K562 (cell line): ENCODE results near the gene PLPP1. TPM values are rescaled to one million over a fixed set of nuclear protein-coding genes. Genes with fewer than 3 reads are reported as not detected.

Source experiments
- microRNA-seq: library from miRNA; unstranded; fragments of <30 nt; microRNA quantifications from one replicate; pipeline ENCODE4, GENCODE V29; 2018; ENCODE audit warnings: borderline microRNAs expressed
- polyA plus RNA-seq, 8 experiments: library from polyadenylated mRNA; depleted of rRNA in 4 of 8; stranded (reverse) in 5 of 8; unstranded in 3 of 8; fragments of >200 nt; fragmentation: Nextera tagmentation in 2 of 8; fragmentation: Illumina TruSeq in 1 of 8; extraction: Ambion mirVana in 2 of 8; extraction: Trizol in 1 of 8; gene quantifications; 2 replicates each; pipeline versions ENCODE4 v1.2.1 to v1.2.3, GENCODE V29; 2011 to 2014; ENCODE audit warnings: inconsistent platforms in 1 of 8, missing spikeins in 1 of 8
- small RNA-seq: library from RNA; depleted of rRNA; stranded (forward); fragments of <200 nt; gene quantifications from one replicate; pipeline ENCODE3, GENCODE V24; 2014
- total RNA-seq, 7 experiments: library from RNA; depleted of rRNA in 6 of 7; stranded (reverse); fragments of >200 nt in 6 of 7; fragmentation: Illumina TruSeq in 2 of 7; extraction: Trizol in 2 of 7; gene quantifications; 2 replicates each; pipeline versions ENCODE4 v1.2.1 to v1.2.3, GENCODE V29; 2011 to 2021; ENCODE audit warnings: low replicate concordance in 1 of 7

The PLPP1 gene
- total and polyA plus RNA-seq, 9 of the 15 experiments (the other 6 are each of a cell fraction or from before 2014, with no cell fraction given) = 0.04 to 0.24 (median 0.04) TPM; not detected in 6

Small RNA genes within 50 kb of the gene (microRNA-seq; reads per million reads assigned to microRNA genes)
- not detected for gene MIR5687

Small RNA genes within 50 kb of the gene (small RNA-seq; reads per million reads assigned to genes)
- gene MIR5687 = not detected

Other genes with a start within 250 kb of the PLPP1 start
- gene DHX29, start 227.3 kb downstream of the PLPP1 start, total RNA-seq (2014; rRNA removed) = 25.0 and 25.6 TPM in 2 replicates
- 37.0 and 45.6 TPM in 2 replicates for gene DHX29, start 227.3 kb downstream of the PLPP1 start, total RNA-seq (2014; rRNA removed; fragmentation: Illumina TruSeq; extraction: Trizol)
- 36.7 and 42.1 TPM in 2 replicates for gene DHX29, start 227.3 kb downstream of the PLPP1 start, total RNA-seq (2015; rRNA removed; fragmentation: Illumina TruSeq; extraction: Trizol)
- gene DHX29, start 227.3 kb downstream of the PLPP1 start, total RNA-seq (2021) = 25.2 and 26.9 TPM in 2 replicates
- 6.3 and 8.5 TPM in 2 replicates for gene DHX29, start 227.3 kb downstream of the PLPP1 start, polyA plus RNA-seq (2011; rRNA removed)
- 28.4 and 31.0 TPM in 2 replicates for gene DHX29, start 227.3 kb downstream of the PLPP1 start, polyA plus RNA-seq (2014; fragmentation: Illumina TruSeq; extraction: Trizol)
- gene DHX29, start 227.3 kb downstream of the PLPP1 start, polyA plus RNA-seq (2014; fragmentation: Nextera tagmentation; extraction: Ambion mirVana) = 10 to 100 TPM in 1 of 2 experiments, 1 to 10 TPM in 1; 7.5 to 12.6 TPM
- 14.0 and 20.6 TPM in 2 replicates for gene DHX29, start 227.3 kb downstream of the PLPP1 start, polyA plus RNA-seq (2014; rRNA removed)
- gene MTREX, start 227.0 kb downstream of the PLPP1 start, total RNA-seq (2014; rRNA removed) = 113 and 193 TPM in 2 replicates
- 177 and 192 TPM in 2 replicates for gene MTREX, start 227.0 kb downstream of the PLPP1 start, total RNA-seq (2014; rRNA removed; fragmentation: Illumina TruSeq; extraction: Trizol)
- gene MTREX, start 227.0 kb downstream of the PLPP1 start, total RNA-seq (2015; rRNA removed; fragmentation: Illumina TruSeq; extraction: Trizol) = 167 and 193 TPM in 2 replicates
- gene MTREX, start 227.0 kb downstream of the PLPP1 start, total RNA-seq (2021) = 152 and 153 TPM in 2 replicates
- gene MTREX, start 227.0 kb downstream of the PLPP1 start, polyA plus RNA-seq (2011; rRNA removed) = 72.4 and 116 TPM in 2 replicates
- gene MTREX, start 227.0 kb downstream of the PLPP1 start, polyA plus RNA-seq (2014; fragmentation: Illumina TruSeq; extraction: Trizol) = 125 and 129 TPM in 2 replicates
- gene MTREX, start 227.0 kb downstream of the PLPP1 start, polyA plus RNA-seq (2014; fragmentation: Nextera tagmentation; extraction: Ambion mirVana) = 100 to 1,000 TPM in 1 of 2 experiments, 10 to 100 TPM in 1; 52.9 to 101 TPM
- gene MTREX, start 227.0 kb downstream of the PLPP1 start, polyA plus RNA-seq (2014; rRNA removed) = 114 and 150 TPM in 2 replicates
- gene SLC38A9, start 177.4 kb upstream of the PLPP1 start, total RNA-seq (2014; rRNA removed) = 14.0 and 15.2 TPM in 2 replicates
- gene SLC38A9, start 177.4 kb upstream of the PLPP1 start, total RNA-seq (2014; rRNA removed; fragmentation: Illumina TruSeq; extraction: Trizol) = 30.2 and 33.7 TPM in 2 replicates
- 22.4 and 25.0 TPM in 2 replicates for gene SLC38A9, start 177.4 kb upstream of the PLPP1 start, total RNA-seq (2015; rRNA removed; fragmentation: Illumina TruSeq; extraction: Trizol)
- 16.2 and 18.7 TPM in 2 replicates for gene SLC38A9, start 177.4 kb upstream of the PLPP1 start, total RNA-seq (2021)
- 26.1 and 34.5 TPM in 2 replicates for gene SLC38A9, start 177.4 kb upstream of the PLPP1 start, polyA plus RNA-seq (2011; rRNA removed)
- 20.7 and 21.7 TPM in 2 replicates for gene SLC38A9, start 177.4 kb upstream of the PLPP1 start, polyA plus RNA-seq (2014; fragmentation: Illumina TruSeq; extraction: Trizol)
- 10 to 100 TPM; 20.2 to 20.6 TPM for gene SLC38A9, start 177.4 kb upstream of the PLPP1 start, polyA plus RNA-seq (2014; fragmentation: Nextera tagmentation; extraction: Ambion mirVana)
- 20.7 and 21.5 TPM in 2 replicates for gene SLC38A9, start 177.4 kb upstream of the PLPP1 start, polyA plus RNA-seq (2014; rRNA removed)
- gene DDX4, start 203.1 kb upstream of the PLPP1 start, total RNA-seq (2014; rRNA removed) = not detected in 2 replicates
- gene DDX4, start 203.1 kb upstream of the PLPP1 start, total RNA-seq (2014; rRNA removed; fragmentation: Illumina TruSeq; extraction: Trizol) = not detected in 2 replicates
- gene DDX4, start 203.1 kb upstream of the PLPP1 start, total RNA-seq (2015; rRNA removed; fragmentation: Illumina TruSeq; extraction: Trizol) = not detected in 2 replicates
- not detected in 2 replicates for gene DDX4, start 203.1 kb upstream of the PLPP1 start, total RNA-seq (2021)
- gene DDX4, start 203.1 kb upstream of the PLPP1 start, polyA plus RNA-seq (2011; rRNA removed) = not detected in 2 replicates
- not detected in 2 replicates for gene DDX4, start 203.1 kb upstream of the PLPP1 start, polyA plus RNA-seq (2014; fragmentation: Illumina TruSeq; extraction: Trizol)
- gene DDX4, start 203.1 kb upstream of the PLPP1 start, polyA plus RNA-seq (2014; fragmentation: Nextera tagmentation; extraction: Ambion mirVana) = not detected
- gene DDX4, start 203.1 kb upstream of the PLPP1 start, polyA plus RNA-seq (2014; rRNA removed) = not detected in 2 replicates